ENCODE measurements around the gene LAMA3.

Gene LAMA3

DNA sequence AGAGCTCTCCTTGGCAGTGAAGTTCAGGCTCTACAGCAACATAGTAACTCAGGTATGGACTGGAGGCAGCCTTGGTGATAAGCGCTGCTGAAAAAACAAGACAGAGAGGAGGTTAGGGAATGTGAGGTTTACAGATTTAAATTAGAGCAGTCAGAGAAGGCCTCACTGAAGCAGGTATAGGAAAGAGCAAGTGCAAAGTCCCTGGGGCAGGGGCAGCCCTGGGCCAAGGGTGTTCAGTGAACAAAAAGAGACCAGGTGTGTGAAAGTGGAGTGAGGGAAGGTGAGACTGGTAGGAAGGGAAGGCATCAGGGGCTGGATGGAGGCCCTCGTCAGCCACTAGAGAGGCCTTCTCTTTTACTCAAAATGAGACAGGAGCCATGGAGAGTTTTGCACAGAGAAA lies 89.6 kb downstream of the LAMA3 start:
- DNase-seq (ENCODE audit: low spot score): no peak

DNA sequence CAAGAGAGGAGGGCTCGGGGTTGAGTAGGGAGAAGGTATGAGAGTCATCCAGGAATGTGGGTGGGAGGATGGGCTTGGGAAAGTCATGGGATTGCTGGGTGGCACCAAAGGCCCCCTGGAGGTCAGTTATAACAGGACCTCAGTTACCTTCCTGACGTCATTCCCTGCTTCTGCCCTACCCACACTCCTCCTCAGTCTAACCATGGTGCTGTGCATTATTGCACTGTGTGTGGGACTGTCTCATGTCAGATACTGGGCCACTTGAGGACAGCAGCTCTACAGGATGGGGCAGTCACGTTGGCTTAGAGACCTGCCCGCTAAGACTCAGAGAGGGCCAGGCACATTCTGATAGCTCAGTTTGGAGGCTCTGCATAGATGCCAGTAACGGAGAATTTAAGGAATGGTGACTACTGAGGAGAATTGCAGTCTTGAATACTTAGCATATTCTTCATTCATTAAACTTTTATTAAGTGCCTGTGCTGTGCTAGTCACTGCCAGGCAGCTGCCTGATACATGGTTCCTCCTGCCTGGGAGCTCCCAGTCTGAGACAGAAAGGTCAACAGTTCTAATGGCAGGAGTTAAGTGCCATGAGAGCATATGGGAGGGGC lies 90.5 kb downstream of the LAMA3 start:
- peak; percentile 20 for DNase-seq (ENCODE audit: low spot score)

DNA sequence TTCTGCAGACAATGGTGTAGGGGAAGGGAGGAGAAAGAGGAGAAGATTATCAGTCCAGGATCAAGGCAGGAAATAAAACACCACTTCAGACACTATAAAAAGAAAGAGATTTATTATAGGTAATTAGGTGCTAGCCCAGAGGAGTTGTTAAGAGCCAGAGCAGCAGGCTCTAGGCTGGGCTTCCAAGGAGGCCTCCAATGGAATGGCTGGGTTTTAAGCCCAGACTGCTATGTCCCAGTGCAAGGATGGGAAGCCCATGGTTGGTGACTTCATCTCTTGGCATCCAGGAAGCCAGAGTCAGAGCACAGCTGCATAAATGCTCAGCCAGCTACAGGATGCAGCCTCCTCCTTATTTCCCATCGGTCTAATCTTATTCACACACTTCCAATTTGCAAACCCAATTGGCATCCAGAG lies 95.6 kb downstream of the LAMA3 start:
- DNase-seq (ENCODE audit: low spot score): no peak

DNA sequence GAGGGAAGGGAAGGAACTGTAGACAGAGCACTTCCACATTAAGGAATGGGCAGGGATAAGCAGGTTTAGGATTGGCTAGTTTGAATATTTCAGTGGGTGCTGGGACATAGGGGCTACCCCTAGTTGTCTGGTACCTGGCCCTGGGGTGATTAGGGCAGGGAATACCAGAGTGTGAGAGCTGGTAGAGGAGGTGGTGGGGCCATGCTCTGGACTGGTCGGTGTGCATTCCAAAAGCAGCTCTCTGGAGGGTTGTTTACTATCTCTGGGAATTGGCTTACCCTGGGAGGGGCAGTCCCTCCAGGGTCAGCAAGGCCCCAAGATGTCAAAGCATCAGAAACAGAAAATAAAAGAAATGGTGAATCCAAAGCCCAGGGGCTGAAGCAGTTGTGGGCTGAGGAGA lies 103.8 kb downstream of the LAMA3 start:
- DNase-seq (ENCODE audit: low spot score): no peak

DNA sequence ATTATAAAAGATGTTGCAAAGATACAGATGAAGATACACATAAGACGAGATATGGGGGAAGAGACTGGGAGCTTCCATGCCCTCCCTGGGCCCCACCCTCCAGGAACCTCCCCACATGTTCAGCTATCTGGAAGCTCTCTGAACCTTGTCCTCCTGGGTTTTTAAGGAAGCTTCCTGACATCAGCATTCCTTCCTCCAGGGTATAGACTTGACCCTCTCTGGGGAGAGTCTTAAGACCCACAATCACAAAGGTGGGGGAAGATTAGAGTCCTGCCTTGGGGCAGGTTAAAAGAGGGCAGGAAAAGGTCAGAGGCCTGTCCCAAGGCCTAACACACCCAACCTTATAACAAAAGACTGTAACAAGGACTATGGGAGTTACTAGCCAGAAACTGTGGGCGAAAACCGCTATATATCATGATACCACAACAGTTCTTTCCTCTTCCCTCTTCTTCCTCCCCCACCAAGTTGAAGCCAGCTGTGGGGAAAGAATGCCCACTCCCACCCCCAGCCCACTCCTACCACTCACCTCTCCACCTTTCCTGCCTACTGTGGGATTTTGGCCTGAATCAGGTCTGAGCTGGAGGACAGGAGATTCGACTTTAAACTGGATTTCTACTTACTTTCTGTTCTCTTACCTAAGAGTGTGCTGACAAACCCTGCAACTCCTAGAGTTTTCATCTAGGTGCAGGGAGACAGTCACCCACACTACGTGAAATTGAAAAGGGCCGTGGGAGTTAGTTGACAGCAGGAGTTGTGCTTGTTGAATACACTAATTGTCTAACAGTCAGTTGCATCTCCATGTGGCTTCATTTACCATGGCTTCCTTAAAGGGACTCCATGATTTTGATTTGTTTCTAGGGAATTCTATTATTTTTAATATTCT lies 105.0 kb downstream of the LAMA3 start:
- DNase-seq (ENCODE audit: low spot score): no peak

DNA sequence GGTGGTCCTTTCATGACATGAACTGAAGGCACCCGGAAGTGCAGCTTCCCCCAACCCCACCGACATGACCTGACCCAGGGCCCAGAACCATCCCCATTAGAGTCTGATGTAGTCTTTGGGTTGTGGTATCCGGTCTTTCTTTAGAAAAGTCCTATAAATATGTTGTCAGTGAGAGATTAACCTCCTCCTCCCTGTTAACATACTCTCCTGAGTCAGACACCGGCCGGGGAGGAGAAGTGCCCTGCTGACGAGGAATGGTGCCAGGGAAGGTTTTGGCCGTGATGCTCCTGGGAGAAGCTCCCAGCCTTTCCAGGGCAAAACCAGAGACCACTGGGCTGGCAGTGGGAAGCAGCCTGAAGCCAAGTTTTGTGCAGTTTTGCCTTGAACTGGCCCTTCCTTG lies 109.0 kb downstream of the LAMA3 start:
- no peak for DNase-seq (ENCODE audit: low spot score)

DNA sequence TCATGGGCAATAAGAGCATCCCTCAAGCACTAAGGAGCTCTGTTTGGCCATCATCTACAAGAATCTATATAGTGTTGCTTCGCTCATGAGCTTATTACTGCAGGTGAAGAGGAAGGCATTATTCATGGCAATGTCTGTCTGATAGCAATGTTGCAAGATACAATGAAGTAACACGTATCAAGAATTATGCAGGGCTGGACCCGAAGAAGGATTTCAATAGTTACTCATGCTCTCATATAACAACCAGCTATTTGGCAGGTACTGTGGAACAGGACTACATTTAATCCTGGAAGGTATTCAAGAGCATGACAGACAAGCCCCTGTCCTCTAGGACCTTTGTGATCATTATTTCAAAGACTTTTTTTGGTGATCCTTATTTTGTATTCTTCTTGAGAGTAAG lies 109.6 kb downstream of the LAMA3 start:
- no peak for DNase-seq (ENCODE audit: low spot score)

DNA sequence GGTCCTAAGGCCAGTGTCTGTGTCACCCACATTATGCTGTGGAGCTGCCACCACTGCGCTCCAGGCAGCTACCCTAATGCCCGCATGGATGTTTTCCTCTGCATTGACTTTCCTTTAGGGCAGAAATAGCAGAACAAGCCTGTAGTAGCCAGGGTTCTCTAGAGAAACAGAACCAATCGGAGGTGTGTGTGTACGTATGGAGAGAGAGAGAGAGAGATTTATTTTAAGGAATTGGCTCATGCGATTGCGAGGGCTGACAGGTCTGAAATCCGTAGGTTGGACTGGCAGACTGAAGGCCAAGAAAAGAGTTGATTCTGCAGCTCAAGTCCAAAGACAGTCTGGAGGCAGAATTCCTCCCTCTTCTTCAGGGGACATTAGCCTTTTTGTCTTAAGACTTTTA lies 110.3 kb downstream of the LAMA3 start:
- DNase-seq (ENCODE audit: low spot score): no peak

DNA sequence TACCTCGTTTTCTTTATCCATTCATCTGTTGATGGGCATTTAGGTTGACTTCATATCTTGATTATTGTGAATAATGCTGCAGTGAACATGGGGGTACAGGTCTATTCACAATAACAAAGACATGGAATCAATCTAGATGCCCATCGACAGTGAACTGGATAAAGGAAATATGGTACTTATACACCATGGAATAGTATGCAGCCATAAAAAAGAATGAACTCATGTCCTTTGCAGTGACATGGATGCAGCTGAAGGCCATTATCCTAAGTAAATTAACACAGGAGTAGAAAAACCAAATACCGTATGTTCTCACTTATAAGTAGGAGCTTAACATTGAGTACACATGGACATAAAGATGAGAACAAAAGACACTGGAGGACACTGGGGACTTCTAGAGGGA lies 111.6 kb downstream of the LAMA3 start:
- DNase-seq (ENCODE audit: low spot score): no peak

DNA sequence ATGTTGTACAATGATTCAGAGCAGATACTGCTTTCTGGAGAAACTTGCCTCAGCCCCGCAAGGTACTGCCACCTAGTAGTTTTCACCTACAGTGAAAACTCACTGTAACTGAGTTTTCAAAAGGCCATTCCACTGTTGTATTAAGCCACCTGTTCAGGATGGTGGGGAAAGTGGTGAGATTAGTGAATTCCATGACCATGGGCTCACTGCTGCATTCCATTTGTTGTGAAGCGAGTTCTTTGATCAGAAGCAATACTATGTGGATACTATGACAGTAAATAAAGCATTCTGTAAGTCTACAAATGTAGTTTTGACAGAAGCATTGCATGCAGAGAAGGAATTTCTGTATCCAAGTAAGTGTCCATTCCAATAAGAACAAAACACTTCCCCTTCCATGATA lies 113.6 kb downstream of the LAMA3 start:
- DNase-seq (ENCODE audit: low spot score): no peak

DNA sequence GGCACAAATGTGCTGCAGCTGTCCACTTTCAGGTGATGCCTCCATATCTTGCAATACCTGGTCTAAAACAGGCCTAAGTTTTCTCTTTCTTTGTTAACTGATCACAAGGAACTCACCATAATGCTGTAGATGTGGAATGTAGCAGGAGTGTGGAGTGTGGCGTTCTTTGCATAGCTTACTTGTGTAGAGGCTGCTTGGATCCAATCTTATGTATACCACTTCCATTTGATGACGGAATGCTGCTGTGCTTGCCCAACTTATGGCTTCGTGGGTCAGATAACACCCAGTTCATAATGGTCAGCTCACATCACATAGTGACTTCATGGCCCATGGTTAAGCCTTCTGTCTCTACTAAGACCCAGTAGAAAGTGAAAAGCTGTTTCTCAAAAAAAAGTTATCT lies 114.5 kb downstream of the LAMA3 start:
- no peak for DNase-seq (ENCODE audit: low spot score)

DNA sequence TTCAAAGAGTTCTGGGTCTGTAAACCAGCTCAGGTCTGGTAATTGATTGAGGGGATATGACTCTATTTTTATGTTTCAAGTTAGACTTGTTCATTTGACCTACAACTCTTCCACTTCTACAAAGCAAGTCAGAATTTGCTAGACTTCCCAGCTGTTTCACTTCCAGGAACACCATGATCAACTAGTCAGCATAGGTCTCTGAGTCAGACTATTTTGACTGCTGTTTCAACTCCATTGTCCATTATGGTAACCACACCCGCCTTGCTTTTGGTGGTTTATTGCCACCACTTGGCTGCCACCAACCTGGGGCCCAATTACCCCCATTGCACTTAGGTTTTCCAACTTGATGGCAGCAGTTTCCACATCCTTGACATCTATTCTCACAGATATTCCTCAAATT lies 116.6 kb downstream of the LAMA3 start:
- DNase-seq (ENCODE audit: low spot score): no peak

DNA sequence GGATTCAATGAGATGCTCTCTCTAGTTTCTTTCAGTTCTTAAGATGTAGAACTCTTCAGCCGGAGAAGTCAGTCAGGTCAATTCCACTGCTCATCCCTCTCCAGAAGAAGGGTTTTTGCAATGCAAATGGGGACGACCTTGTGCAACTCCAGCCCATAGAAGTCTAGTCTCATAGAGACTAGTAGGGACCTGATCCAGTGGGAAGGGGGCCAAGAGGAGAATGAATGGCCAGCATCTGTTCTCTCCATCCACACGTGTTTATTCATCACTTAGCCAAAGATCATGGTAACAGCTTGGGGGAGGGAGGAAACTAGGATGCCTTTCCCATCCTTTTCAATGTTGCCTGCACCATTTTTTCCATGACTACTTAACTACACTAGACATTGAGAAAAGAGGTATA lies 120.2 kb downstream of the LAMA3 start:
- no peak for DNase-seq (ENCODE audit: low spot score)

DNA sequence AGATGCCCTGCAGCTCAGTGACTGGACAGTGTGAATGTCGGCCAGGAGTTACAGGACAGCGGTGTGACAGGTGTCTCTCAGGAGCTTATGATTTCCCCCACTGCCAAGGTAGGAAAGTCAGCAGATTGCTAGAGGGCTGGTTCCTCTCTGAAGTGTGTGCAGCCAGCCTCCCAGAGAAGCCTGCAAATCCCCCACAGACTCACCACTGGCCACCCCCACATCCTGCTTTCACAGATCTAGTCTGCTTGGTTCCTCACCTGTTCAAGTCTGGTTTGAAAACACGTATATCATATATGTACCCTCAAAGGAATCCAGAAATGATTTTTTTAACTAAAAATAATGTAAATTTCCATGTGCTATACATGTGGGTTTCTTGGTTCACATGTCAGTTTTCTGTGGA lies 121.1 kb downstream of the LAMA3 start:
- no peak for DNase-seq (ENCODE audit: low spot score)

DNA sequence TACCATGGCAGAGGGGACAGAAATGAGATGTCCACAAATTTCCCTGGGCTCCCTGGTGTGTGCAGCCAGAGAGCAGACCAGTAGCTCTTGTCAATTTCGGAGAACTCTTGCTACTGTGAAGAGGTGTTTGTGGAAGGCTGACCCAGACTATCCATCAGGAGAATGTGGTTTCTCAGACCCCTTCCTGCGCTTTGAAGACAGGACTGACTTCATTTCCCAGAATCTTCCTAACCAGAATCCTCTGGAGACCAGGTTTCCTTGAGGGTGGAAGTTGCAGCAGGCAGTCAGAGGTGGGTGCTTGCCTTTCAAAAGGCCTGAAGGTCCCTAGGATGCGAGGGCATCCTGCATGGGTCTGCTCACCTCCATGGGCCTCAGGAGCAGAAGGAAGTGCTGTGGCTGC lies 121.9 kb downstream of the LAMA3 start:
- no peak for DNase-seq (ENCODE audit: low spot score)

DNA sequence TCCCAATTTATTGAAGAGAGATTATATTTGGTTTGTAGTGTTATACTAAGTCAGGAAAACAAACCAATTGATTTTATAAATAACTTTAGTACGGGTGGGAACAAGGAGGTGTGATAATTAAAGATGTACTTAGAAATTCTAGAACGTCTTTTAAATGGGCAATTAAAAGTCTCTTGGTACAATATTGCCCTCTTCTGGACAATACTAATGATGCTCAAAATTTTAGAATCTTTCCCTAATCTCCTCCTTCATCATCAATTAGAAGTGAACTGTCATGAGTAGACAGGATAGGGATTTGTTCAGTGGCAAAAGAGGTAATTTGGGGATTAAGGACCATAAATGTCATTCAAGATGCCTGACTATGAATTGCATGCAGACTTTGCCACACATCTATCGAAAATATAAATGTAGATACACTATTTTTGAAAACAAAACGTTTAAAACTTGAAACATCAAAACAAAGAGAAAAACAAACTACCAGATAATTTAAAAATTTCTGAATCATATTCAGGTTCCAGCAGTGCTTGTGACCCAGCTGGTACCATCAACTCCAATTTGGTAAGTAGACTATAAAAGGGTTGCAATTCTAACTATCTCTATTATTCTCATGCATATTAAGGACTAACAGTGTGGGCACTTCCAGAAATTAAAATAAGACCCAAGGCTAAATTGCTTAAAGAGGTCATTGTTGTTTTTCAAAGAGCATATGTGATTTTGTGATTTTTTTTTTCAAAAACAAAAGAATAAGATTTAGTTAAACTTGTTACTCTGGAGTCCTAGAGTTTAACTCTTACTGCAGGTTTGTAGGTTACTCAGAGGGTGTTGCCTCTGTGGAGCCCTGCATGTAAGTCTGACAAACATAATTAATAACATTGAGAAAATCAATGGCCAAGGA lies 123.5 kb downstream of the LAMA3 start:
- DNase-seq (ENCODE audit: low spot score): no peak

DNA sequence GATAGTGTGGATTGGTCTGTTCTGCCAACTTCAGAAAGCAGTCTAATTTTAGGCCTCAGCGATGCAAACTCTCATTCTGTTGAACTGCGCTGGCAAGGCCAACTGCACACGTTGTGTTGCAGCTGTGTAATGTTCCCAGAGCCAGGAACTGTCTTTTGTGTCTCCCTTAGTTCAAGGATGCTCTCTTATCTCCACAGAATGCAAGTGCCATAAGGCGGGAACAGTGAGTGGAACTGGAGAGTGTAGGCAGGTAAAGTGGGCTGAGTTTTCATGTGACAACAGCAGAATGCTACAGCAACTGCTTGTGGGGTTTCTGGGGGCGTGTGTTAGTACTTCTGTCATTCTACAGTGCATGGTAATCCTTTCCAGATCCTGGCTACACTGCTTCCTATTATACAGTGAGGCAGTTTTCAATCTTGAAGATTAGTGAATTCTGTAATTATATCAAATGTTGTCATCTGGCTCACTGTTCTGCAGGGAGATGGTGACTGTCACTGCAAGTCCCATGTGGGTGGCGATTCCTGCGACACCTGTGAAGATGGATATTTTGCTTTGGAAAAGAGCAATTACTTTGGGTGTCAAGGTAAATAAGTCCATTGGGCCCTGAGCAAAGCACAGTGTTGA lies 125.8 kb downstream of the LAMA3 start:
- DNase-seq (ENCODE audit: low spot score): no peak

DNA sequence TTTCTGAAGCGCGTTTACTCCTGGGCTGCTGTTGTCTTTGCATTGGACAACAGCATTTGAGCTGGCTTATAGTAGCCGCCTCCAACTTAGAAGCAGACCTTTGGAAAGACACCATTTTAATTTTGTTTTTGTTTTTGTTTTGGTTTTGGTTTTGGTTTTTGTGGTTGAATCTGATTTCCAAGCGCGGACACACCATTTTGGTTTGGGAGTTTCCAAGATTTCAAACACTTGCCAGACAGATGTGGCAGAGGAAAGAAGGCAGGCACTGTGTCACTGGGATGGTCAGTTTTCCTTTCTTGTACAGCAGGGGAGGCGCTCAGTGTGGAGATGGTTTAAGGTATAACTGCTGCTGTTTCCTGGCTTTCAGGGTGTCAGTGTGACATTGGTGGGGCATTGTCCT lies 126.8 kb downstream of the LAMA3 start:
- DNase-seq (ENCODE audit: low spot score): no peak

DNA sequence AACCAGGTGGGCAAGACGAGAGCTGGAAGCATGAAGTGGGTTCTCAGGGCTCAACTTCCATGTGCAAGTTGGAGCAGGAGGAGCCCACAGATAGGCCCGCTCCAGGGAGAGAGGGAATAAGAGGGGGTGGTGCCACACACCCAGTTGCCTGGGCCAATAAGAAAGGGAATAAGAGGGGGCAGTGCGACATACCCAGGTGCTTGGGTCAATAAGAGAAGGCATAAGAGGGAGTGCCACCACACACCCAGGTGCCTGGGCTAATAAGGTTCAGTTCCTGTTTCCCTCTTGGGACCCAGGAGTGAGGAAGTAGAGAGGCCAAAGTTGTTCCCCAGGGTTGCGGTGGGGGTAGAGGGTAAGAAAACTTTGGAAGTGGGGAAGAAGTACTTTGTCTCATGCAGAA lies 127.5 kb downstream of the LAMA3 start:
- no peak for DNase-seq (ENCODE audit: low spot score)

DNA sequence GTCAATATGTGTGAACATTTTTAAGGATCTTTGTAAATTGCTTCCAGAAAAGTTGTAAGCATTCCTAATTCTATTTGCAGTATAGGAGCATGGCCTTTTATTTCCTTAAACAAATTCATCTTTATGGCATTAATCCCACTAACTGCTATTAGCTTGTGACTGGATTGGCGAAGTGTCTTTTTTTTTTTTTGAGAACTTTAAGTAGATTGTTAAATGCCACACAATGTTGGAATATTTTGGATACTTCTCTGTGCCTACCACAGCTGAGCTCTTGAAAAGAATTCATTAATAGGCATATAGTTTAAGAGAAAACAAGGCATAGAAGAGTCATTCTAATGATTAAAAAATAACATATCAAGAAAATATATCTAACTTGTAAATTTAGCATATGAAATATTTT lies 129.7 kb downstream of the LAMA3 start:
- DNase-seq (ENCODE audit: low spot score): no peak

DNA sequence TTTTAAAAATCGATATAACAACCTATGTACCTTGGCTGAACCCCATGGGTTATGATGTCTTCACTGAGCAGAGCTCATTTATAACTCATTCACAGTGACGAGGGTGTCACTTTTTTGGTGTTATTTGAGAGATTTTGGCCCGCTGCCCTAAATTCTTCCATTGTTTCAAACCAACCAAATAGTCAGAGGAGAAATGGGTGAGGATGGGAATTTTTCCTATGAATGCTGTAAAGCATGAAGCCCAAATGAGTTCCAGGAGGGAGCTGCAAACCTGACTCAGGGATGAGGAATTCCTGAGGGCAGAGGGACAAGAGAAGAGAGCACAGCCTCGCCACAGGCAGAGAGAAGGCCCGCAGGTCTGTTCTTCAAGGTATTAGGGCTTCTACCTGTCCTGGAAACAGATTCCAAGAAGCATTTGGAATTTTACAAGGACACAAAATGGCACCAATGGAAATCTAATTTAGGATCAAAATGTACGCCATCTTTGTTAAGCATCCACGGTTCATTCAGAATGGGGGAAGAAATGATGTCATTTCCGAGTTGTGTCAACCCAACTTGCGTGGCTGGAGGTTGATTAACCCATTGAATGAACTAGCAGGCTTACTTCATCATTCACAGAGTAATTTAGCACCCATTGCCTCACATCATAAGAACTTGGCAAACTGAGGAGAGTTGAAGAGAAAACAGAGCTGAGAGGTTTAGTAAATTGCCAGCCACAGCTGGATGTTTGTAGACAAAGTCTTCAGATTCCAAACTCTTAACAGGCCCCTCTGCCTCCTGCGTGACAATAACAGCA lies 133.5 kb downstream of the LAMA3 start:
- no peak for DNase-seq (ENCODE audit: low spot score)

DNA sequence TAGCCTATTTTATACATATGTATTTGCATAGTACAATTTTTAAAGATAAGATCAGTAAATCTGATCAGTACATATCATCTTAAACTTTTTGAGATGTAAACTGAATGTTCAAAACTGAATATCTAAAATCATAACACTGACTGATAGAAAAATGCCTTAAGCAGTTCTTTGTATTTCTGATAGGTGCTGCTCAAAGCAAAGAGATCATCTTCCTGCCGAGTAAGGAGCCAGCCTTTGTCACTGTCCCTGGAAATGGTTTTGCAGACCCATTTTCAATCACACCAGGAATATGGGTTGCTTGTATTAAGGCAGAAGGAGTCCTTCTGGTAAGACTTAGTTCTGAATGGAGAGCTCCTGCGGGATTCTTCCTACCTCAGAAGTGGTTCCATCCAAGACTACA lies 135.0 kb downstream of the LAMA3 start:
- DNase-seq (ENCODE audit: low spot score): no peak
